ENCODE data around the gene FCSK. TPM values are rescaled to one million over a fixed set of nuclear protein-coding genes. Genes with fewer than 3 reads are reported as not detected.

Gene FCSK
- total and polyA plus RNA-seq, 2 of the 13 experiments (the other 11 are each of a cell fraction or from before 2014, with no cell fraction given), result 9.1 to 19.2 TPM

- TF ChIP-seq ZBTB25 (CRISPR knock-in tag; IDR thresholded peaks at IDR 0.05) (peak; percentile 48; the same call in 1 of the 2 replicates), ZNF180 (CRISPR knock-in tag; IDR thresholded peaks at IDR 0.05; ENCODE audit: borderline replicate concordance, low read depth) (no peak; the same call in 1 of the 2 replicates), SKI (IDR thresholded peaks at IDR 0.05; ENCODE audit: partially characterized antibody) (peak; percentile 54), GRHL1 (CRISPR knock-in tag; conservative IDR thresholded peaks at IDR 0.05) (no peak), ZNF292 (CRISPR knock-in tag; IDR thresholded peaks at IDR 0.05; ENCODE audit: borderline replicate concordance, low read depth) (no peak), ZNF766 (CRISPR knock-in tag; IDR thresholded peaks at IDR 0.05; ENCODE audit: borderline replicate concordance) (peak; percentile 48; the same call in 1 of the 2 replicates), JDP2 (CRISPR knock-in tag; IDR thresholded peaks at IDR 0.05; ENCODE audit: borderline replicate concordance) (no peak), KDM5A (IDR thresholded peaks at IDR 0.05; ENCODE audit: borderline replicate concordance, low read length) (no peak; the same call in 1 of the 2 replicates), ELF3 (CRISPR knock-in tag; IDR thresholded peaks at IDR 0.05) (peak; percentile 11; the same call in 1 of the 2 replicates), ZSCAN31 (CRISPR knock-in tag; IDR thresholded peaks at IDR 0.05; ENCODE audit: low read depth) (peak; percentile 61; the same call in 1 of the 2 replicates), MYNN (CRISPR knock-in tag; IDR thresholded peaks at IDR 0.05; ENCODE audit: low read depth) (no peak), ZNF335 (CRISPR knock-in tag; IDR thresholded peaks at IDR 0.05) (peak; percentile 61; the same call in 1 of the 2 replicates), ZNF256 (CRISPR knock-in tag; conservative IDR thresholded peaks at IDR 0.05) (no peak), TERF1 (CRISPR knock-in tag; IDR thresholded peaks at IDR 0.05) (no peak), BRD4 (CRISPR knock-in tag; IDR thresholded peaks at IDR 0.05) (peak; percentile 93), SOX6 (IDR thresholded peaks at IDR 0.05) (no peak), SOX6 (CRISPR knock-in tag; IDR thresholded peaks at IDR 0.05) (peak; percentile 71), ISL2 (CRISPR knock-in tag; IDR thresholded peaks at IDR 0.05) (no peak)
- TF ChIP-seq, protein P1, sequence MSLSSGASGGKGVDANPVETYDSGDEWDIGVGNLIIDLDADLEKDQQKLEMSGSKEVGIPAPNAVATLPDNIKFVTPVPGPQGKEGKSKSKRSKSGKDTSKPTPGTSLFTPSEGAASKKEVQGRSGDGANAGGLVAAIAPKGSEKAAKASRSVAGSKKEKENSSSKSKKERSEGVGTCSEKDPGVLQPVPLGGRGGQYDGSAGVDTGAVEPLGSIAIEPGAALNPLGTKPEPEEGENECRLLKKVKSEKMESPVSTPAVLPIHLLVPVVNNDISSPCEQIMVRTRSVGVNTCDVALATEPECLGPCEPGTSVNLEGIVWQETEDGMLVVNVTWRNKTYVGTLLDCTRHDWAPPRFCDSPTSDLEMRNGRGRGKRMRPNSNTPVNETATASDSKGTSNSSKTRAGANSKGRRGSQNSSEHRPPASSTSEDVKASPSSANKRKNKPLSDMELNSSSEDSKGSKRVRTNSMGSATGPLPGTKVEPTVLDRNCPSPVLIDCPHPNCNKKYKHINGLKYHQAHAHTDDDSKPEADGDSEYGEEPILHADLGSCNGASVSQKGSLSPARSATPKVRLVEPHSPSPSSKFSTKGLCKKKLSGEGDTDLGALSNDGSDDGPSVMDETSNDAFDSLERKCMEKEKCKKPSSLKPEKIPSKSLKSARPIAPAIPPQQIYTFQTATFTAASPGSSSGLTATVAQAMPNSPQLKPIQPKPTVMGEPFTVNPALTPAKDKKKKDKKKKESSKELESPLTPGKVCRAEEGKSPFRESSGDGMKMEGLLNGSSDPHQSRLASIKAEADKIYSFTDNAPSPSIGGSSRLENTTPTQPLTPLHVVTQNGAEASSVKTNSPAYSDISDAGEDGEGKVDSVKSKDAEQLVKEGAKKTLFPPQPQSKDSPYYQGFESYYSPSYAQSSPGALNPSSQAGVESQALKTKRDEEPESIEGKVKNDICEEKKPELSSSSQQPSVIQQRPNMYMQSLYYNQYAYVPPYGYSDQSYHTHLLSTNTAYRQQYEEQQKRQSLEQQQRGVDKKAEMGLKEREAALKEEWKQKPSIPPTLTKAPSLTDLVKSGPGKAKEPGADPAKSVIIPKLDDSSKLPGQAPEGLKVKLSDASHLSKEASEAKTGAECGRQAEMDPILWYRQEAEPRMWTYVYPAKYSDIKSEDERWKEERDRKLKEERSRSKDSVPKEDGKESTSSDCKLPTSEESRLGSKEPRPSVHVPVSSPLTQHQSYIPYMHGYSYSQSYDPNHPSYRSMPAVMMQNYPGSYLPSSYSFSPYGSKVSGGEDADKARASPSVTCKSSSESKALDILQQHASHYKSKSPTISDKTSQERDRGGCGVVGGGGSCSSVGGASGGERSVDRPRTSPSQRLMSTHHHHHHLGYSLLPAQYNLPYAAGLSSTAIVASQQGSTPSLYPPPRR (CRISPR knock-in tag; IDR thresholded peaks at IDR 0.05; ENCODE audit: borderline replicate concordance), result peak; percentile 81
Measured at GRCh38 chr16:70438969-70439862, 15.2 kb upstream of the FCSK start, which contains the start of gene ST3GAL2 (continued).

All from HepG2 (cell line).